ENCODE data around the gene ZSWIM6.

ZSWIM6 gene

GRCh38 chr5:61441742-61442141 lies 109.7 kb downstream of the ZSWIM6 start:
- no peak for DNase-seq (ENCODE audit: low read depth in 2 of 2)

GRCh38 chr5:61447780-61448495 lies 115.9 kb downstream of the ZSWIM6 start:
- DNase-seq (ENCODE audit: low read depth in 2 of 2): no peak

- DNase-seq (ENCODE audit: low read depth in 2 of 2): no peak
Measured at GRCh38 chr5:61449804-61450492, 117.9 kb downstream of the ZSWIM6 start.

GRCh38 chr5:61450493-61451279 lies 118.6 kb downstream of the ZSWIM6 start:
- no peak for DNase-seq (ENCODE audit: low read depth in 2 of 2)

- no peak for DNase-seq (ENCODE audit: low read depth in 2 of 2)
Measured at GRCh38 chr5:61455179-61456006, 123.3 kb downstream of the ZSWIM6 start.

GRCh38 chr5:61460471-61460870 lies 128.4 kb downstream of the ZSWIM6 start:
- DNase-seq (ENCODE audit: low read depth in 2 of 2): no peak

- no peak for DNase-seq (ENCODE audit: low read depth in 2 of 2)
Measured at GRCh38 chr5:61461417-61461816, 129.4 kb downstream of the ZSWIM6 start.

GRCh38 chr5:61461926-61462325 lies 129.9 kb downstream of the ZSWIM6 start:
- DNase-seq (ENCODE audit: low read depth in 2 of 2): no peak

- no peak for DNase-seq (ENCODE audit: low read depth in 2 of 2)
Measured at GRCh38 chr5:61463596-61463995, 131.5 kb downstream of the ZSWIM6 start.

GRCh38 chr5:61464512-61464911 lies 132.5 kb downstream of the ZSWIM6 start:
- no peak for DNase-seq (ENCODE audit: low read depth in 2 of 2)

- no peak for DNase-seq (ENCODE audit: low read depth in 2 of 2)
Measured at GRCh38 chr5:61465066-61465465, 133.0 kb downstream of the ZSWIM6 start.

- no peak for DNase-seq (ENCODE audit: low read depth in 2 of 2)
Measured at GRCh38 chr5:61465496-61465895, 133.4 kb downstream of the ZSWIM6 start.

GRCh38 chr5:61466017-61466416 lies 134.0 kb downstream of the ZSWIM6 start:
- DNase-seq (ENCODE audit: low read depth in 2 of 2): no peak

GRCh38 chr5:61467766-61468482 lies 135.9 kb downstream of the ZSWIM6 start:
- DNase-seq (ENCODE audit: low read depth in 2 of 2): no peak

- no peak for DNase-seq (ENCODE audit: low read depth in 2 of 2)
Measured at GRCh38 chr5:61468483-61468865, 136.4 kb downstream of the ZSWIM6 start.

GRCh38 chr5:61471352-61471751 lies 139.3 kb downstream of the ZSWIM6 start:
- no peak for DNase-seq (ENCODE audit: low read depth in 2 of 2)

- no peak for DNase-seq (ENCODE audit: low read depth in 2 of 2)
Measured at GRCh38 chr5:61472172-61472958, 140.3 kb downstream of the ZSWIM6 start.

- DNase-seq (ENCODE audit: low read depth in 2 of 2): no peak
Measured at GRCh38 chr5:61474746-61475145, 142.7 kb downstream of the ZSWIM6 start.

- no peak for DNase-seq (ENCODE audit: low read depth in 2 of 2)
Measured at GRCh38 chr5:61477788-61478187, 145.7 kb downstream of the ZSWIM6 start.

Data from stimulated activated CD4-positive, alpha-beta T cell treated with anti-CD3 and anti-CD28 coated beads, Interleukin-1b, Interleukin-23, amount 100 ng/mL, for 4 hours (primary cell).